NCI-H146 treated with DMSO at 0.1 percent for 48 hours (cell line): Measurements from ENCODE around the gene EML5.

Source experiments
- DNase-seq: peaks from one replicate; lab custom pipeline; 2025; ENCODE audit not compliant: unreplicated experiment; lab: John Stamatoyannopoulos, UW

The EML5 gene

GRCh38 chr14:88729159-88729558 is 63.6 kb downstream of the EML5 start:
- no peak for DNase-seq

- no peak for DNase-seq
Measured at GRCh38 chr14:88727057-88727456, 65.7 kb downstream of the EML5 start.

- no peak for DNase-seq
Measured at GRCh38 chr14:88710709-88711108, 82.0 kb downstream of the EML5 start.

- DNase-seq, result no peak
Measured at GRCh38 chr14:88707088-88707487, 85.7 kb downstream of the EML5 start.

GRCh38 chr14:88706425-88706824 is 86.3 kb downstream of the EML5 start:
- no peak for DNase-seq

GRCh38 chr14:88698651-88699050 is 94.1 kb downstream of the EML5 start:
- no peak for DNase-seq

GRCh38 chr14:88695870-88696269 is 96.9 kb downstream of the EML5 start:
- DNase-seq, result no peak

GRCh38 chr14:88688386-88688785 is 104.4 kb downstream of the EML5 start:
- no peak for DNase-seq

GRCh38 chr14:88683119-88683518 is 109.6 kb downstream of the EML5 start:
- DNase-seq, result no peak

GRCh38 chr14:88682495-88683114 is 110.1 kb downstream of the EML5 start:
- DNase-seq, result no peak

GRCh38 chr14:88681755-88682494 is 110.8 kb downstream of the EML5 start:
- DNase-seq, result no peak

- no peak for DNase-seq
Measured at GRCh38 chr14:88669346-88669745, 123.4 kb downstream of the EML5 start.

GRCh38 chr14:88668448-88669116 is 124.2 kb downstream of the EML5 start:
- no peak for DNase-seq

- peak; percentile 64 for DNase-seq
Measured at GRCh38 chr14:88667555-88668273, 125.0 kb downstream of the EML5 start.

- no peak for DNase-seq
Measured at GRCh38 chr14:88660056-88660455, 132.7 kb downstream of the EML5 start.

- DNase-seq, result no peak
Measured at GRCh38 chr14:88639221-88639620, 153.5 kb downstream of the EML5 start.

- no peak for DNase-seq
Measured at GRCh38 chr14:88632512-88632911, 160.2 kb downstream of the EML5 start.

GRCh38 chr14:88631091-88631490 is 161.7 kb downstream of the EML5 start:
- no peak for DNase-seq

GRCh38 chr14:88630565-88630964 is 162.2 kb downstream of the EML5 start:
- DNase-seq, result no peak

- DNase-seq, result no peak
Measured at GRCh38 chr14:88628462-88628861, 164.3 kb downstream of the EML5 start.

- DNase-seq, result no peak
Measured at GRCh38 chr14:88628033-88628432, 164.7 kb downstream of the EML5 start.

GRCh38 chr14:88625671-88626070 is 167.1 kb downstream of the EML5 start:
- DNase-seq, result no peak
